K562 (cell line): Measurements from ENCODE around the gene RERE. TPM values are rescaled to one million over a fixed set of nuclear protein-coding genes. Genes with fewer than 3 reads are reported as not detected.

Experiments
- ATAC-seq: fragments of 200-7000 bp; cut with Tn5 transposase; 3 replicates; pipeline ENCODE4 v1.9.1; 2020; ENCODE audit warnings: moderate library complexity
- BruUV-seq: library from RNA; stranded (reverse); fragments of 400-500 nt; replicated peaks from 2 replicates; lab custom pipeline; 2021; lab: Mats Ljungman, UMichigan
- CTCF ChIA-PET: fragments of 300-600 bp; formaldehyde crosslinking; extraction: SDS; loops from one replicate; lab custom pipeline; 2021; ENCODE audit warnings: low intra/inter-chr PET ratio; lab: Yijun Ruan, JAX
- POLR2A ChIA-PET: fragments of 300-600, 350-650 bp; sonication (Branson Sonifier 250); formaldehyde crosslinking; extraction: SDS; loops from one replicate; lab custom pipeline; 2021; ENCODE audit warnings: antibody characterized with exemption, inconsistent platforms; lab: Yijun Ruan, JAX
- DNase-seq, 4 experiments: peaks; one replicate each; pipeline versions ENCODE4 v3.0.0 to v3.0.0-alpha.2; 2011 to 2018; ENCODE audit warnings: low spot score in 3 of 4, mixed read lengths in 3 of 4; ENCODE audit errors: extremely low read depth in 1 of 4
- FAIRE-seq: peaks from 2 replicates; lab custom pipeline; 2011; peaks lifted over from hg19 to GRCh38; lab: Jason Lieb, UNC
- H2AFZ ChIP-seq: 2 replicates; pipeline ENCODE4 v1.6.0; 2011; ENCODE audit warnings: low read depth, low read length, control low read depth, inconsistent platforms
- H3K27ac ChIP-seq: fragments of 200-600 bp; 3 replicates; pipeline ENCODE4 v1.8.0; 2011; ENCODE audit warnings: low read depth, mild to moderate bottlenecking, control low read depth, inconsistent platforms, low read length, moderate library complexity, mixed read lengths; ENCODE audit errors: extremely low read depth
- H3K27me3 ChIP-seq, 2 experiments: fragments of 300-600 bp in 1 of 2; 2 replicates in 1 of 2; 3 replicates in 1 of 2; pipeline versions ENCODE4 v1.6.0 to v1.8.0; 2011; ENCODE audit warnings: inconsistent platforms in 2 of 2, low read length in 2 of 2, mild to moderate bottlenecking in 1 of 2, mixed read lengths in 1 of 2, moderate library complexity in 1 of 2; ENCODE audit not compliant: control insufficient read depth in 2 of 2, insufficient read depth in 2 of 2
- H3K36me3 ChIP-seq: fragments of 300-600 bp; 3 replicates; pipeline ENCODE4 v1.8.0; 2011; ENCODE audit warnings: mild to moderate bottlenecking, low read length, inconsistent platforms; ENCODE audit not compliant: control insufficient read depth, insufficient read depth
- H3K4me1 ChIP-seq, 2 experiments: fragments of 200-600 bp in 1 of 2; replicated peaks in 1 of 2; 2 replicates in 1 of 2; 3 replicates in 1 of 2; pipeline versions ENCODE4 v1.5.1 to v1.8.0; 2011; ENCODE audit warnings: inconsistent platforms in 2 of 2, low read length in 2 of 2, mild to moderate bottlenecking in 1 of 2, mixed read lengths in 1 of 2, moderate library complexity in 1 of 2; ENCODE audit not compliant: control insufficient read depth in 2 of 2, insufficient read depth in 2 of 2
- H3K4me2 ChIP-seq: 2 replicates; pipeline ENCODE4 v1.6.1; 2011; ENCODE audit warnings: low read length, control low read depth, inconsistent platforms, mixed read lengths; ENCODE audit not compliant: insufficient read depth
- H3K4me3 ChIP-seq: fragments of 200-600 bp; sonication (generic), shearing (Covaris generic); 2 replicates; pipeline ENCODE4 v1.5.1; 2016; ENCODE audit warnings: control low read depth, inconsistent platforms
- H3K79me2 ChIP-seq: fragments of 200-600 bp; 3 replicates; pipeline ENCODE4 v1.8.0; 2011; ENCODE audit warnings: low read length, inconsistent platforms; ENCODE audit not compliant: control insufficient read depth, insufficient read depth
- H3K9ac ChIP-seq, 2 experiments: 2 replicates each; pipeline versions ENCODE4 v1.6.0 to v1.6.1; 2011; ENCODE audit warnings: low read depth in 2 of 2, low read length in 2 of 2, control low read depth in 1 of 2, inconsistent platforms in 1 of 2, mild to moderate bottlenecking in 1 of 2, mixed read lengths in 1 of 2; ENCODE audit not compliant: insufficient read depth in 1 of 2
- H3K9me1 ChIP-seq: one replicate; pipeline ENCODE4 v1.6.0; 2011; ENCODE audit warnings: inconsistent platforms, mild to moderate bottlenecking, low read length, moderate library complexity; ENCODE audit not compliant: control insufficient read depth, insufficient read depth
- H3K9me3 ChIP-seq: replicated peaks from 2 replicates; pipeline ENCODE4 v1.5.1; 2011; ENCODE audit warnings: low read depth, low read length, inconsistent platforms; ENCODE audit not compliant: control insufficient read depth, insufficient read depth
- H4K20me1 ChIP-seq: replicated peaks from 2 replicates; pipeline ENCODE4 v1.6.1; 2011; ENCODE audit warnings: low read length, inconsistent platforms, mixed read lengths; ENCODE audit not compliant: control insufficient read depth, insufficient read depth
- ARID1B ChIP-seq: fragments of 450-650 bp; IDR thresholded peaks from 2 replicates; pipeline ENCODE4 v1.6.1; 2016; ENCODE audit warnings: antibody characterized with exemption, mild to moderate bottlenecking, inconsistent platforms
- CEBPB ChIP-seq: fragments of 450-650 bp; IDR thresholded peaks from 2 replicates; pipeline ENCODE4 v1.6.1; 2016; ENCODE audit warnings: missing genetic modification characterization, missing compliant biosample characterization
- CEBPG ChIP-seq, 3 experiments: fragments of 200-800 bp in 1 of 3; sonication (Bioruptor generic) in 1 of 3; sonication (generic) in 1 of 3; formaldehyde crosslinking in 1 of 3; IDR thresholded peaks in 2 of 3; conservative IDR thresholded peaks in 1 of 3; 2 replicates each; pipeline versions ENCODE4 v1.6.1 to v1.8.0; 2016 to 2022; ENCODE audit warnings: missing compliant biosample characterization in 2 of 3, missing genetic modification characterization in 2 of 3, mild to moderate bottlenecking in 1 of 3, missing genetic modification reagents in 1 of 3
- DPF2 ChIP-seq: fragments of 450-650 bp; IDR thresholded peaks from 2 replicates; pipeline ENCODE4 v1.6.1; 2016
- FIP1L1 ChIP-seq: fragments of 200-400 bp; formaldehyde crosslinking; IDR thresholded peaks from 2 replicates; pipeline ENCODE4 v1.6.1; 2018; ENCODE audit warnings: mild to moderate bottlenecking, low read depth, low read length; ENCODE audit not compliant: poor library complexity, severe bottlenecking
- HDAC2 ChIP-seq: fragments of 450-650 bp; IDR thresholded peaks from 2 replicates; pipeline ENCODE4 v1.6.1; 2016; ENCODE audit warnings: mild to moderate bottlenecking
- HMG20A ChIP-seq: fragments of 450-650 bp; formaldehyde crosslinking; conservative IDR thresholded peaks from 2 replicates; pipeline ENCODE4 v1.4.0; 2020; ENCODE audit warnings: mild to moderate bottlenecking, mixed read lengths
- MAFG ChIP-seq: fragments of 450-650 bp; conservative IDR thresholded peaks from 2 replicates; pipeline ENCODE4 v1.6.1; 2016; ENCODE audit warnings: missing genetic modification characterization, missing compliant biosample characterization
- NFATC3 ChIP-seq: fragments of 450-650 bp; IDR thresholded peaks from 2 replicates; pipeline ENCODE4 v1.6.1; 2017; ENCODE audit warnings: mild to moderate bottlenecking
- RBM25 ChIP-seq: fragments of 200-400 bp; formaldehyde crosslinking; IDR thresholded peaks from 2 replicates; pipeline ENCODE4 v1.6.1; 2018; ENCODE audit warnings: low read length, low read depth, moderate library complexity; ENCODE audit not compliant: severe bottlenecking
- ZNF121 ChIP-seq: sonication (generic); formaldehyde crosslinking; conservative IDR thresholded peaks from 2 replicates; pipeline ENCODE4 v1.8.0; 2022; ENCODE audit warnings: missing genetic modification reagents
- ZNF316 ChIP-seq: fragments of 450-650 bp; IDR thresholded peaks from 2 replicates; pipeline ENCODE4 v1.6.1; 2016
- WGBS: fragments of 100-300 bp; shearing (Covaris generic); methylation state at CpG from one replicate; pipeline ENCODE4 v1.1.6; 2016; ENCODE audit warnings: low coverage, mixed read lengths; ENCODE audit not compliant: insufficient coverage; ENCODE audit errors: missing lambda C conversion rate; 5-methylcytosine and 5-hydroxymethylcytosine counted together
- in situ Hi-C: fragments of 300-500 bp; cut with MboI; formaldehyde crosslinking; loops from 4 replicates; pipeline ENCODE4 v1.15.0; 2018; ENCODE audit warnings: inconsistent platforms, mixed read lengths
- intact Hi-C: fragments of 100-400 bp; cut with micrococcal nuclease; formaldehyde crosslinking; loops from 2 replicates; pipeline ENCODE4 v1.14.2; 2022
- polyA plus RNA-seq, 8 experiments: library from polyadenylated mRNA; depleted of rRNA in 4 of 8; stranded (reverse) in 5 of 8; unstranded in 3 of 8; fragments of >200 nt; fragmentation: Nextera tagmentation in 2 of 8; fragmentation: Illumina TruSeq in 1 of 8; extraction: Ambion mirVana in 2 of 8; extraction: Trizol in 1 of 8; gene quantifications; 2 replicates each; pipeline versions ENCODE4 v1.2.1 to v1.2.3, GENCODE V29; 2011 to 2014; ENCODE audit warnings: inconsistent platforms in 1 of 8, missing spikeins in 1 of 8
- total RNA-seq, 7 experiments: library from RNA; depleted of rRNA in 6 of 7; stranded (reverse); fragments of >200 nt in 6 of 7; fragmentation: Illumina TruSeq in 2 of 7; extraction: Trizol in 2 of 7; gene quantifications; 2 replicates each; pipeline versions ENCODE4 v1.2.1 to v1.2.3, GENCODE V29; 2011 to 2021; ENCODE audit warnings: low replicate concordance in 1 of 7
- TF ChIP-seq, protein P1 (sequence below): fragments of 450-650 bp; IDR thresholded peaks from one replicate; pipeline ENCODE4 v1.6.1; 2018; ENCODE audit warnings: mild to moderate bottlenecking, moderate library complexity; ENCODE audit not compliant: partially characterized antibody
- TF ChIP-seq, protein P2 (sequence below): sonication (generic); IDR thresholded peaks from 2 replicates; pipeline ENCODE4 v1.6.1; 2016

Gene RERE
- total and polyA plus RNA-seq, 9 of the 15 experiments (the other 6 are each of a cell fraction or from before 2014, with no cell fraction given) = 3.0 to 51.5 (median 13.4) TPM

DNA sequence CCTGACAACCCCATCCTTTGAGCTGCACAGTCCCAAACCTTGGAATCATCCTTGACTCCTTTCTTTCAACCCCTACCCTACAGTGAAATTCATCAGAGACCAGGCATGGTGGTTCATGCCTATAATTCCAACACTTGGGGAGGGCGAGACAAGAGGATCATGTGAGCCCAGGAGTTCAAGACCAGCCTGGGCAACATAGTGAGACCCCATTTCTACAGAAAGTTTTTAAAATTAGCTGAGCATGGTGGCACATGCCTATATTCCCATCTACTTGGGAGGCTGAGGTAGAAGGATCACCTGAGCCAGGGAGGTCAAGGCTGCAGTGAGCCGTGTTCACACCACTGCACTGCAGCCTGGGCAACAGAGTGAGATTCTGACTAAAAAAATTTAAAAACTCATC lies 34.5 kb downstream of the RERE start:
- H3K27me3 ChIP-seq = no peaks in the 10 kb centered on the region
- DNase-seq (no peak), ATAC-seq (no peak), FAIRE-seq (no peak)
- no peak overlapping the region for H2AFZ ChIP-seq
- no peaks in the 10 kb centered on the region for H3K9me3 ChIP-seq
- BruUV-seq = no TSS peak
- no peak overlapping the region for H3K4me3 ChIP-seq
- no peak overlapping the region for H3K9ac ChIP-seq
- ChIA-PET CTCF (no interaction called here), POLR2A (interaction anchor here (1.6 to 2.2 kb wide), 2 partner anchors 9 to 33 kb away, joined by 6 to 11 read pairs; no protein-coding TSS in a partner anchor)
- H3K4me2 ChIP-seq = no peak overlapping the region
- H3K27ac ChIP-seq = no peak overlapping the region
- no peak for TF ChIP-seq FIP1L1
- TF ChIP-seq ZNF121 (CRISPR knock-in tag) = peak; percentile 96
- peak; percentile 43 for TF ChIP-seq RBM25
- H4K20me1 ChIP-seq = no peaks in the 10 kb centered on the region
- in situ Hi-C loops = no loop called here
- intact Hi-C loops = no loop called here
- peaks cover 17% of the 10 kb centered on the region for H3K36me3 ChIP-seq
- WGBS = 92% methylated on average over 2 of the region's 2 CpGs
- no peaks in the 10 kb centered on the region for H3K9me1 ChIP-seq
- H3K4me1 ChIP-seq = peaks cover 8 to 16% of the 10 kb centered on the region in 2 experiments
- peaks cover 72% of the 10 kb centered on the region for H3K79me2 ChIP-seq

DNA sequence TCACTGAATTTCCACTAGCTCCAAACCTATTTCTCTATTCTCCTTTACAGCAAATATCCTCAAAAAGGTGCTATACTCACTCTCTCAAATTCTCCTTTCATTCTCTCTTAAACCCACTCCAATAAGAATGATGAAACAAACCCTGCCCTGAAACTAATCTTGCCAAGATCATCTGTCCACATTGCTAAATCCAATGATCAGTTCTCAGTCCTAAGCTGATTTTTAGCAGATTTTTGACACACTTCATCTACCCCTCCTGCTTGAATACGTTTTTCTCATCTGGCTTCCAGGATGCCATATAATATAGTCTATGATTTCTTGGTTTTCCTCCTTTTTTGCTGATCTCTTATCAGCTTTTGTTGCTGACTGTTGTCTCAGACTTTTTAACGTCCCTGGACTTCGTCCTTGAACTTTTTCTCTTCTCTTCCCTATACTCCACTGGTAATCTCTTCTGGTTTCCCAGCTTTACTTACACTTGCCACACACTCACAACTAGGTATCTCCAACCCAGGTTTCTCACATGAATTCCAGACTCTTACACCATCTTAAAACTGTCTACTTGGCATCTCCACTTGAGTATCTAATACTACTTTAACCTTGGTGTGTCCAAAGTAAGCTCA lies 35.3 kb downstream of the RERE start:
- H4K20me1 ChIP-seq = no peaks in the 10 kb centered on the region
- POLR2A ChIA-PET = interaction anchor here (0.9 to 2.2 kb wide), 4 partner anchors 9 to 33 kb away, joined by 3 to 11 read pairs (median 8); no protein-coding TSS in a partner anchor
- in situ Hi-C loops (no loop called here), intact Hi-C loops (no loop called here)
- H3K79me2 ChIP-seq = peaks cover 65% of the 10 kb centered on the region
- DNase-seq (no peak), FAIRE-seq (no peak), ATAC-seq (peak; percentile 17)
- BruUV-seq = no TSS peak
- no peak overlapping the region for H3K4me3 ChIP-seq
- no peak overlapping the region for H3K4me2 ChIP-seq
- no peak overlapping the region for H2AFZ ChIP-seq
- H3K27me3 ChIP-seq = no peaks in the 10 kb centered on the region
- 12% methylated on average over 3 of the region's 3 CpGs for WGBS
- peaks cover 5 to 14% of the 10 kb centered on the region in 2 experiments for H3K4me1 ChIP-seq
- no peaks in the 10 kb centered on the region for H3K9me1 ChIP-seq
- CTCF ChIA-PET = no interaction called here
- no peaks in the 10 kb centered on the region for H3K9me3 ChIP-seq
- peaks cover 14% of the 10 kb centered on the region for H3K36me3 ChIP-seq
- no peak overlapping the region; the same call in 2 of the 3 replicates for H3K27ac ChIP-seq
- H3K9ac ChIP-seq = no peak overlapping the region
- no peak for TF ChIP-seq CEBPG (CRISPR knock-in tag; IDR thresholded peaks at IDR 0.05)
- TF ChIP-seq CEBPG (tag; conservative IDR thresholded peaks at IDR 0.05 in 1 of 2, IDR thresholded peaks at IDR 0.05 in 1 of 2) = peak in 1 of 2 experiments; percentile 60; a peak in 3 of 4 replicates
- TF ChIP-seq DPF2 = peak; percentile 55; the same call in 1 of the 2 replicates
- TF ChIP-seq HDAC2 = no peak
- TF ChIP-seq NFATC3 = 0 out of 2 replicates have a peak, but pooled peaks have one; percentile 8
- TF ChIP-seq, protein P1, sequence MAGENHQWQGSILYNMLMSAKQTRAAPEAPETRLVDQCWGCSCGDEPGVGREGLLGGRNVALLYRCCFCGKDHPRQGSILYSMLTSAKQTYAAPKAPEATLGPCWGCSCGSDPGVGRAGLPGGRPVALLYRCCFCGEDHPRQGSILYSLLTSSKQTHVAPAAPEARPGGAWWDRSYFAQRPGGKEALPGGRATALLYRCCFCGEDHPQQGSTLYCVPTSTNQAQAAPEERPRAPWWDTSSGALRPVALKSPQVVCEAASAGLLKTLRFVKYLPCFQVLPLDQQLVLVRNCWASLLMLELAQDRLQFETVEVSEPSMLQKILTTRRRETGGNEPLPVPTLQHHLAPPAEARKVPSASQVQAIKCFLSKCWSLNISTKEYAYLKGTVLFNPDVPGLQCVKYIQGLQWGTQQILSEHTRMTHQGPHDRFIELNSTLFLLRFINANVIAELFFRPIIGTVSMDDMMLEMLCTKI = no peak
- TF ChIP-seq CEBPB (tag) = peak; percentile 13; the same call in 1 of the 2 replicates
- TF ChIP-seq ZNF316 = peak; percentile 59; the same call in 1 of the 2 replicates
- 0 out of 2 replicates have a peak, but pooled peaks have one; percentile 7 for TF ChIP-seq MAFG (tag)
- TF ChIP-seq, protein P2, sequence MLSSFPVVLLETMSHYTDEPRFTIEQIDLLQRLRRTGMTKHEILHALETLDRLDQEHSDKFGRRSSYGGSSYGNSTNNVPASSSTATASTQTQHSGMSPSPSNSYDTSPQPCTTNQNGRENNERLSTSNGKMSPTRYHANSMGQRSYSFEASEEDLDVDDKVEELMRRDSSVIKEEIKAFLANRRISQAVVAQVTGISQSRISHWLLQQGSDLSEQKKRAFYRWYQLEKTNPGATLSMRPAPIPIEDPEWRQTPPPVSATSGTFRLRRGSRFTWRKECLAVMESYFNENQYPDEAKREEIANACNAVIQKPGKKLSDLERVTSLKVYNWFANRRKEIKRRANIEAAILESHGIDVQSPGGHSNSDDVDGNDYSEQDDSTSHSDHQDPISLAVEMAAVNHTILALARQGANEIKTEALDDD = peak; percentile 37; the same call in 1 of the 2 replicates
- TF ChIP-seq HMG20A = no peak
- TF ChIP-seq ARID1B = peak; percentile 36; the same call in 1 of the 2 replicates
